Thyroid gland (tissue), 4 donors: ENCODE results near the gene SCN5A. TPM values are rescaled to one million over a fixed set of nuclear protein-coding genes. Genes with fewer than 3 reads are reported as not detected.
A peak's percentile ranks its signal among the peaks of the same experiment; 100 is the strongest.

ENCODE experiments used
- DNase-seq, 2 donors: peaks; one replicate each; pipeline ENCODE4 v3.0.0-alpha.2; 2019
- H3K27ac ChIP-seq, 3 donors: fragments of 200-600 bp; sonication (generic); 1 replicate in 2 of 3; 2 replicates in 1 of 3; pipeline ENCODE4 v1.5.1; 2016 to 2019; ENCODE audit warnings: mild to moderate bottlenecking in 1 of 3, moderate library complexity in 1 of 3
- H3K27me3 ChIP-seq: fragments of 200-600 bp; sonication (generic); one replicate; pipeline ENCODE4 v1.5.1; 2019
- H3K36me3 ChIP-seq, 2 donors: fragments of 200-600 bp; sonication (generic); one replicate each; pipeline ENCODE4 v1.5.1; 2016 to 2019
- H3K4me1 ChIP-seq, 2 donors: fragments of 200-600 bp; sonication (generic); one replicate each; pipeline ENCODE4 v1.5.1; 2017 to 2019
- H3K4me3 ChIP-seq, 3 donors: fragments of 200-600 bp; sonication (generic); replicated peaks in 1 of 3; 1 replicate in 2 of 3; 2 replicates in 1 of 3; pipeline ENCODE4 v1.5.1; 2016; ENCODE audit warnings: mild to moderate bottlenecking in 1 of 3
- H3K9me3 ChIP-seq: fragments of 200-600 bp; sonication (generic); one replicate; pipeline ENCODE4 v1.5.1; 2017
- POLR2A ChIP-seq, 2 donors: fragments of 450-650 bp; IDR thresholded peaks; one replicate each; pipeline ENCODE4 v1.6.1; 2017; ENCODE audit warnings: antibody characterized with exemption in 2 of 2, mild to moderate bottlenecking in 2 of 2, moderate library complexity in 1 of 2
- WGBS, 2 donors: methylation state at CpG; one replicate each; pipeline ENCODE4 v1.1.5; 2017; 5-methylcytosine and 5-hydroxymethylcytosine counted together
- intact Hi-C: fragments of 100-400 bp; cut with DNase I; formaldehyde crosslinking; loops from one replicate; pipeline ENCODE4 v1.15.1; 2023
- total RNA-seq, 4 donors: library from RNA; depleted of rRNA; stranded (reverse); fragments of >200 nt; gene quantifications; one replicate each; pipeline ENCODE4 v1.2.3, GENCODE V29; 2016
- TF ChIP-seq, protein P1 (sequence below), 6 experiments: fragments of 200-600 bp in 3 of 6; fragments of 450-650 bp in 3 of 6; sonication (generic) in 3 of 6; IDR thresholded peaks; one replicate each; pipeline ENCODE4 v1.5.1; 2016 to 2019; ENCODE audit warnings: antibody characterized with exemption in 6 of 6, mild to moderate bottlenecking in 2 of 6, inconsistent platforms in 1 of 6, moderate library complexity in 1 of 6

Gene SCN5A
- total RNA-seq, 4 donors from 2014 or later: 0.13 to 1.9 (median 1.1) TPM

DNA sequence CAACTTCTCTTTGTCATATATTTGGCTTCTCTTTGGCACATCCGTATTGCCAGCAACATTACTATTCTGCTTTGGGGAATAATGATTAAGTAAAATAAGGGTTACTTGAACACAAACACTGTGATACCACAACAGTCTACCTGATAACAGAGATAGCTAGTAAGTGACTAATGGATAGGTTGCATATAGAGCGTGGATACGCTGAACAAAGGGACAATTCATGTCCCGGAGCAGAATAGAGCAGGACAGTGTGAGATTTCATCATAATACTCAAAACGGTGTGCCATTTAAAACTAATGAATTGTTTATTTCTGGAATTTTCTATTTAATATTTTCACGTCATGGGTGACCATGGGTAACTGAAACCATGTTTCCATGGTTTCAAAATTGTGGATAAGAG is 54.1 kb downstream of the SCN5A start:
- DNase-seq: no peak
- Histone ChIP-seq H3K27ac (no peak overlapping the region), H3K4me1 (no peaks in the 10 kb centered on the region), H3K9me3 (no peaks in the 10 kb centered on the region), H3K36me3 (no peaks in the 10 kb centered on the region), H3K27me3 (no peaks in the 10 kb centered on the region), H3K4me3 (no peak overlapping the region)
- TF ChIP-seq, protein P1, sequence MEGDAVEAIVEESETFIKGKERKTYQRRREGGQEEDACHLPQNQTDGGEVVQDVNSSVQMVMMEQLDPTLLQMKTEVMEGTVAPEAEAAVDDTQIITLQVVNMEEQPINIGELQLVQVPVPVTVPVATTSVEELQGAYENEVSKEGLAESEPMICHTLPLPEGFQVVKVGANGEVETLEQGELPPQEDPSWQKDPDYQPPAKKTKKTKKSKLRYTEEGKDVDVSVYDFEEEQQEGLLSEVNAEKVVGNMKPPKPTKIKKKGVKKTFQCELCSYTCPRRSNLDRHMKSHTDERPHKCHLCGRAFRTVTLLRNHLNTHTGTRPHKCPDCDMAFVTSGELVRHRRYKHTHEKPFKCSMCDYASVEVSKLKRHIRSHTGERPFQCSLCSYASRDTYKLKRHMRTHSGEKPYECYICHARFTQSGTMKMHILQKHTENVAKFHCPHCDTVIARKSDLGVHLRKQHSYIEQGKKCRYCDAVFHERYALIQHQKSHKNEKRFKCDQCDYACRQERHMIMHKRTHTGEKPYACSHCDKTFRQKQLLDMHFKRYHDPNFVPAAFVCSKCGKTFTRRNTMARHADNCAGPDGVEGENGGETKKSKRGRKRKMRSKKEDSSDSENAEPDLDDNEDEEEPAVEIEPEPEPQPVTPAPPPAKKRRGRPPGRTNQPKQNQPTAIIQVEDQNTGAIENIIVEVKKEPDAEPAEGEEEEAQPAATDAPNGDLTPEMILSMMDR (IDR thresholded peaks at IDR 0.05): no peak
- no peak for TF ChIP-seq POLR2A (IDR thresholded peaks at IDR 0.05)
- WGBS, 2 donors: 82 to 84% methylated on average over 6 of the region's 6 CpGs
- intact Hi-C loops: no loop called here

DNA sequence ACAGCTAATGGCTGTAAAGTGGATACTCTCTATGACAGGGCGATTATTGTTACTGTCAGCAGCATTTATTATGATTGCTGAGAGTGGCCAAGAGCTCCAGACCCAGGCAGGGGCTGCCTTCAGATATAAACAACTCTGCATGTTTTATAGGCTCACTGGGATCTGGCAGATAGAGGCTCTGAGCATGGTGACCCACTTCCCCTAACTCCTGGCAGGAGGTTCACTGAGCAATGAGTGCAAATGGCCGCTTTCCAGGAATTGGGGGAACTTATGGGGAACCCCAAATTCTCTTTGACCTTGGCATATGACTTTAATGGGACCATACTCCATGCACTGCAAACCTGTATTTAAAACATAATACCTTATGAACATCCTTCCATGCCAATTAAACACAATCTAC is 59.0 kb downstream of the SCN5A start:
- Histone ChIP-seq H3K27ac (no peak overlapping the region), H3K4me1 (peaks cover 0 to 4% of the 10 kb centered on the region in 2 donors), H3K27me3 (no peaks in the 10 kb centered on the region), H3K9me3 (no peaks in the 10 kb centered on the region), H3K4me3 (no peak overlapping the region), H3K36me3 (no peaks in the 10 kb centered on the region)
- 66 to 72% methylated on average over 2 of the region's 2 CpGs for whole genome bisulfite sequencing, 2 donors
- DNase-seq: no peak
- TF ChIP-seq, protein P1 (IDR thresholded peaks at IDR 0.05): no peak
- TF ChIP-seq POLR2A (IDR thresholded peaks at IDR 0.05): no peak
- intact Hi-C loops: no loop called here

DNA sequence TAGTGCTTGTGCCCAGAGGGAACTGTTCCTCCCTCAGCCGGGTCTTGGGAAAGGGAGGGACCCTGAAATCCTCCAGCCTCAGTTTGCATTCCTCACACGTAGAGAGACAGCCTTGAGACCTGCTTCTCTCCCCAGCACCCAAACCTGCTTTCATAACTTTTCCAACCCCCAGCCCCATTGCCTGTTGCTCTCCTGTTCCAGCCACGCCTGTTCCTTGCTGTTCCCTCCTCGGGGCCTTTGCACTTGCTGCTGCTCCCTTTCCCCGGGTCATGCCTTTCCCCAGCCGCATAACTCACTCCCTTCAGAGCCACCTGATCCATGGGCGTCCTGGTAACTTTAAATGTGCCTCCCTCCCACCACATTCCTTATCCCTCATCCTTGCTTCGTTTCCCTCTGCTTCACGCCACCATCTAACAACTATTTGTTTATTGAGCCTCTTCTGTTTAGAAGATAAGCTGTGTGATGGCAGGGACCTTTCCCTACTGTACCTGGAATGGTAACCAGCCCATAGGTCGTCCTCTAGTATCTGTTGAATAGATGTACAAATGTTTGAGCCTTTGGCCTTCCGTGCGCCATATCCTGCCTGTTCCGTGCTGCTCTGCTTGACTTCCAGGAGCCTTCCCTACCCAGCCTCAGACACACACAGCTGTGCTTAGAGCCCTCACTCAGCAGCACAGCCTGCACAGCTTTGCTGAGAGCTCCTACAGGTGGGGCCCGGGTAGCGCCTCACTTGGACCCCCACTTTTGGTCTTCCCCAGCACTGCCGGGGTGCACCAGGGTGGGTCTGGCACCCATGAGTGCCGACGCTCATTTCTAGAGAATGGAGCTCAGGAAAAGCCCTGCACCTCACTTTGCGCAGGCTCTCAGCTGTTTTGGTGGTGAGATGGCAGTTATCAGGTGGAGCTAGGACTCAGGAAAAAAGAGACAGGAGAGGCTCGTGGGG is 60.2 kb downstream of the SCN5A start:
- 86 to 88% methylated on average over 20 of the region's 20 CpGs for WGBS, 2 donors
- no peak for DNase-seq
- H3K36me3 ChIP-seq: no peaks in the 10 kb centered on the region
- no peaks in the 10 kb centered on the region for H3K9me3 ChIP-seq
- no peaks in the 10 kb centered on the region for H3K27me3 ChIP-seq
- no peak overlapping the region for H3K4me3 ChIP-seq
- no peak overlapping the region for H3K27ac ChIP-seq
- intact Hi-C loops: no loop called here
- H3K4me1 ChIP-seq: peaks cover 0 to 4% of the 10 kb centered on the region in 2 donors
- TF ChIP-seq, protein P1 (IDR thresholded peaks at IDR 0.05): no peak

DNA sequence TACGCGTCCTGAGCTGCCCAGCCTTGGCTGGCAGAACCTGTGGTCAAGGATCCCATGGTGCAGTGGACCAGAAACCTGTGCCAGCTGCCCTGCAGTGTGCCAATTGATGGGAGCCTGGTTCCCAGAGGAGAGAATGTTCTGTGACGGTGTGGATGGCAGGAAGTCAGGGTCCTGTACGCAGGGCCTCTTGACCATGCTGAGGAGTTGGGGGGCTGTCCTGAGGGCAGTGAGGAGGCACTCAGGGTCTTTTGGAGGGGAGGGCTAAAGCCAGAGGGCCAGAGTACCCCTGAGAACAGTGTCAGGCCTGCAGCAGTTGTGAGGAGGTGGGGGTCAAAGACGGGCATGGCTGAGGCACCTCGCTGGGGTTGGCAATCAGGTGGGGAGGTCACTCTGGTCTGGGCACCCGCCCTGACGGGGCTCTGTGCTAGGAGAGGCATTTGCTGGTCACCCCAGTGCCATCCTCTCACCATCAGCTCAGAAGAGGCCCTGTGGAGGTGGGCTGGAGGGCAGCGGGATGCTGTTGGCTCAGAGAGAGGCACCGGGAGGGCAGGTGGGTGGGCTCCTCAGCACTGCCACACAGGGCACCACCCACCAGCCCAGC is 61.0 kb downstream of the SCN5A start:
- TF ChIP-seq, protein P1 (IDR thresholded peaks at IDR 0.05): no peak
- TF ChIP-seq POLR2A (IDR thresholded peaks at IDR 0.05): no peak
- peaks cover 0 to 4% of the 10 kb centered on the region in 2 donors for H3K4me1 ChIP-seq
- DNase-seq: peak; percentile 75 to 83
- no peaks in the 10 kb centered on the region for H3K27me3 ChIP-seq
- intact Hi-C loops: no loop called here
- no peak overlapping the region for H3K4me3 ChIP-seq
- H3K36me3 ChIP-seq: no peaks in the 10 kb centered on the region
- H3K27ac ChIP-seq: peak overlapping the region in 1 of 3 donors; percentile 5
- 58 to 61% methylated on average over 8 to 10 of the region's 10 CpGs for WGBS, 2 donors
- H3K9me3 ChIP-seq: no peaks in the 10 kb centered on the region
